ENCODE data around the gene CPNE2.
"Not testable (repeated sequence)": the region's sequence is repeated elsewhere in the genome, so short reads cannot be mapped to it uniquely, and the experiment has no call there.

Gene CPNE2

DNA sequence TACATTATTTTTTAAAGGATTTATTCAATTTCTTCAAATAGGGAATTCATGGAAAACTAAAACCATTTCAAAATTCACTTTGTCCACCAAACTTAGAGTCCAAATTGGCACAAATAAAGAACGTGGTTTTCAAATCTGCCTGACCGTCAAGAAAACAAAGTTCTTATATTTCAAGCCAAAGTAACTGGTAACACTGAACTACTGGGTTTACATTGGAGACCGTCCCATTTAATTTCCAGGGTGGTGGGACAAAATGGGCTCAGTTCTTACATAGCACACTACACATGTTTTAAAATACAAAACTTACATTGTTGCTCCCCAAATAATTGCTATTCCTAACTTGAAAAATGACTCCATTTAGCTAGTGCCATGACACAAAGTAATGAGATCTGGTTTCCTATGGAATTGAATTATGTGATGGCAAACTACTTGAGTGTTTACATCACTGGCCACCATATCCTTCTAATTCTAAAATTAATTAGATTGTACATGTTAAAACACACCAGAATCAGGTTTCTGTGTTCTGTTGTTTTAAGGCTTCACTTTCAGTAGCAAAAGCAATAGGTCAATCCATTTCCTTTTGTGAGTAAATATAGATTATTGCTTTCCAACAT lies 86.9 kb downstream of the CPNE2 start:
- DNase-seq, result no peak

GRCh38 chr16:57184113-57184512 lies 91.7 kb downstream of the CPNE2 start:
- DNase-seq, result no peak

- DNase-seq, result no peak
These were observed 92.6 kb downstream of the CPNE2 start for GRCh38 chr16:57184887-57185445.

DNA sequence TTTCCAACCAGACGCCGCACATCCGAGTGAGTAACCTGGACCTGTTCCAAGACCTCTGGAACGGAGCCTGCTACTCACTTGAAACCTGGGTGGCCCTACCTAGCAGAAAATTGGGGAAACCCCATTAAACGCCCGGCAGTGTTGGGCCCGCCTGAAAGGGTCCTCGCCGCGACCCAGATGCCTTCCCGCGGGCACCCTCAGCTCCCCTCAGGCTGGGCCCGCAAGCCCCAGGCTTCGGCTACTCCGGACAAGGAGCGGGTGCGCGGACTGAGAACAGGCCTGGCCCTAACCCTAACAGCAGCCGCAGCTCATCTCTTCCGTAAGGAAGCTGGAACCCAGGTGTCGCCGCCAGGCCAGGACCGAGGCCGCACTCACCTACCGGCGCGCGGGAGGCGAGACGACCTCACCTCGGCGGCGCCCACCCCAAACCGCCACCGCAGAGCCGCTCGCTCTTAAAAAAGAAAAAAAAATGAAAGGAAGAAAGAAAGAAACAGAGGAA lies 93.1 kb downstream of the CPNE2 start:
- no peak for DNase-seq

DNA sequence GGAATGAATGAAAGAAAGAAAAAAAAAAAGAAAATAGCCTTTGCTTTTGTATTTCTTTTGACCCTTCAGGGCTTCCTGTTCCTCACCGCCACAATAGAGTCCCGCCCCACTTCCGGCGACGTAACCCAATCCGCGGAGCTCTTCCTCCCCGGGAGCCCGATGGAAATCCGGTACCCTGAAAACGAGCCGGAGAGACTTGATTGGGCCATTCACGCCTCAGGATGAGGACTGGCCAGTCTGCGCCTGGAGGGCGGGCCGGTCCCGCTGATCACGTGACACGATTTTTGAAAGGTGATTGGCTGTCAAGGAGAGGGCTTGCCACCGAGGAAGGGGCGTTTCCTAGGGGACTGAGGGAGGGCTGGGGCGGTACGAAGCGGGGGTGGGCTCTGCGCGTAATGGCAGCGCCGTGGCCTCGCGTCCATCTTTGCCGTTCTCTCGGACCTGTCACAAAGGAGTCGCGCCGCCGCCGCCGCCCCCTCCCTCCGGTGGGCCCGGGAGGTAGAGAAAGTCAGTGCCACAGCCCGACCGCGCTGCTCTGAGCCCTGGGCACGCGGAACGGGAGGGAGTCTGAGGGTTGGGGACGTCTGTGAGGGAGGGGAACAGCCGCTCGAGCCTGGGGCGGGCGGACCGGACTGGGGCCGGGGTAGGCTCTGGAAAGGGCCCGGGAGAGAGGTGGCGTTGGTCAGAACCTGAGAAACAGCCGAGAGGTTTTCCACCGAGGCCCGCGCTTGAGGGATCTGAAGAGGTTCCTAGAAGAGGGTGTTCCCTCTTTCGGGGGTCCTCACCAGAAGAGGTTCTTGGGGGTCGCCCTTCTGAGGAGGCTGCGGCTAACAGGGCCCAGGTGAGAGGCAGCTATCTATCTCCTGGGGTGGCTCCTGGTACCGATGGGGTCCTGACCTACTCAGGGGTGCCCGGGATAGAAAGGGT lies 93.8 kb downstream of the CPNE2 start, which contains the start of the genes PSME3IP1 and RSPRY1:
Gene PSME3IP1 (minus strand): TSS at position 95 of the 927 bp plus-strand sequence. CDS start 12,185 bp downstream, outside the sequence.
Gene RSPRY1 (plus strand): TSS at position 385 of the 927 bp plus-strand sequence. CDS start 18,330 bp downstream, outside the sequence.
- peak; percentile 98 for DNase-seq

- peak; percentile 52 for DNase-seq
These were observed 94.8 kb downstream of the CPNE2 start for GRCh38 chr16:57186872-57187854.

GRCh38 chr16:57187902-57188710 lies 95.7 kb downstream of the CPNE2 start:
- DNase-seq, result not testable (repeated sequence)

DNA sequence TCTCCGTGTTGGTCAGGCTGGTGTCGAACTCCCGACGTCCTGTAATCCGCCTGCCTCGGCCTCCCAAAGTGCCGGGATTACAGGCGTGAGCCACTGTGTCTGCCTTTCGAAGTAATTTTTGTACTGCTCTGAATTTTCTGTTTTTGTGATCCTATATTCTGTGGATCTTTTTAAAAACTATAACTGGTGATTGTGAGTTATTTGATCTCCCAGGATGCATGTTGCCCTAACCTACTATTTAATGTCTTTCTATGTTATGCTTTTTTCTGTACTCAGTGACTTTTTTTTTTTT lies 96.3 kb downstream of the CPNE2 start:
- DNase-seq, result no peak

DNA sequence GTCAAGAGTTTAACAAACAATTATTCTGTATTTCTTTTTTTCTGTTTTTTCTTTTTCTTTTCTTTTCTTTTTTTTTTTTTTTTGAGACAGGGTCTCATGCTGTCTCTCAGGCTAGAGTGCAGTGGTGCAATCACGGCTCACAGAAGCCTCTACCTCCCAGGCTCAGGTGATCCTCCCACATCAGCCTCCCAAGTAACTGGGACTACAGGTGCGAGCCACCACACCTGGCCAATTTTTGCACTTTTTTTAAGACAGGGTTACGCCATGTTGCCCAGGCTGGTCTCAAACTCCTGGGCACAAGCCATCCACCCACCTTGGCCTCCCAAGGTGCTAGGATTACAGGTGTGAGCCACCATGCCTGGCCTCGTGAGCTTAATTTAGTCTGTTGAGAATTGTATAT lies 97.1 kb downstream of the CPNE2 start:
- not testable (repeated sequence) for DNase-seq

- no peak for DNase-seq
These were observed 97.8 kb downstream of the CPNE2 start for GRCh38 chr16:57190136-57190535.

DNA sequence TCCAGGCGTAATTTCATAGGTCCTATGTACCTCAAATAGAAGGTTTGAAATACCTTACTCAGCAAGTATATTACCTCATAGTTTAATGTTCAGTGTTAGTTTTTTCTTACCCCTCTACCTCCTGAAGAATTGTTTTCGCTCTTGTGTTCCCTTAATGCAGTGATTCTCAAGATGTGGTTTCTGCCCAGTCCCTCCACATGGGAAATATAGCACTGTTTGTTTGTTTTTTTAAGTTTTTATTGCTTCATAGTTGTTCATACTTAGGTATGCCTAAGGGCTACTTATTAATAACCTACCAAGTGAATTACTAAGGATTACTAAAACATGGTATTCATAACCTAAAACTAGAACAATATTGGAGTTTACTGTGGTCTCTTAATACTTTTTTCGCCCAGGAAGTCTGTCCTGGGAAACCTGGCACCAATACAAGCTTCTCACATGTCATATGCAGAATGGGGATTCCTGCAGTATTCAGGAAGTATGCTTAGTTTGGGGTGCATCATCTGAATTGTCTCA lies 98.7 kb downstream of the CPNE2 start:
- DNase-seq, result no peak

GRCh38 chr16:57192146-57192545 lies 99.8 kb downstream of the CPNE2 start:
- DNase-seq, result no peak

DNA sequence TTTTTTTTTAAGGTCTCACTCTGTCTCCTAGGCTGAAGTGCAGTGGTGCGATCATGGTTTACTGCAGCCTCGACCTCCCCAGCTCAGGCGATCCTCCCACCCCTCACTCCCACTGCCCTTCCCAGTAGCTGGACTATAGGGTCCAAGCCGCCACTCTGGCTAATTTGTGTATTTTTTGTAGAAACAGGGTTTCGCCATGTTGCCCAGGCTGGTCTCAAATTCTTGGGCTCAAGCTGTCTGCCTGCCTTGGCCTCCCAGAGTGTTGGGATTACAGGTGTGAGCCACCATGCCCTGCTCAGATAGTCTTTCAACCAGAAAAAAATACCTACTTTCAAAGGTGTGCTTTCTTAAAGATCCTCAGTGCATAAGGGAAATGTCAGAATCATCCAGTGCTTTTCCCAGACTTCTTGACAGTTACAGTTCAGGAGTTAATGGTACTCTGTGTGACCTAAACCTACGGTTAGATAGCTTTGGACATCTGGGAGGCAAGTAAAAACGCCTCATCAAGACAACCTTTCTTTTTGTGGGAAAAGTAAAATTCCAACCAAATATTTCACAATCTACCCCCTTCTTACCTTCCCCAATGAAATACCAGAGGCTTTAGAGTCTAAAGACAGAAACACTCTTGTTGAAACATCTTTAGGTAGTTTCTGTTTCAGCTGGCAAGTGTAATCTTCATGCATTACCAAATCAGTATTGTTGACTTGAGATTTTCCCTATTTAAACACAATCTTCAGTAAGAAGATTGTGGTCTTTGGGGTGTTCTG lies 100.5 kb downstream of the CPNE2 start:
- DNase-seq, result no peak

GRCh38 chr16:57194512-57194911 lies 102.1 kb downstream of the CPNE2 start:
- DNase-seq, result no peak

- no peak for DNase-seq
These were observed 103.9 kb downstream of the CPNE2 start for GRCh38 chr16:57196286-57196685.

DNA sequence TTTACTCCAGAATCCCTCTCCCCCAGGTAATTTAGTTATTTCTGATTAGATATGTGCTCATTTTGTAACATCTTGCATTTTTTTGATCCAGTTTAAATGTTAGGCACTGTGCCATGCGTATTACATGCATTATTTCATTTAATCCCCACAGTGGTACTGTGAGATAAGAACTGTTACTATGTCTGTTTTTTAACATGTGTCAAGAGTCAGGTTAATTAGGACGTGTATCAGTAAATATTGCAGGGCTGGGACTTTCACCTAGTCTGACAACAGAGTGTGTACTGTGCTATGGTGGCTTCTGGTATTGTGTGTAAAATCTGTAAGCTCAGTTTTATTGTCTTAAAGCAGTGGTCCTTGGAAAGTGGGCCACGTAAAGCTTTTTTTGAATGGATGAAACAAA lies 104.4 kb downstream of the CPNE2 start:
- no peak for DNase-seq
